Mesodermal cell (in vitro differentiated cells): ENCODE results near the gene NCK2.

Experiments
- H3K27ac ChIP-seq: 2 replicates; pipeline ENCODE4 v1.7.0; 2013; ENCODE audit warnings: mild to moderate bottlenecking, low read depth, low read length, moderate library complexity; ENCODE audit not compliant: severe bottlenecking
- H3K36me3 ChIP-seq: 2 replicates; pipeline ENCODE4 v1.7.1; 2013; ENCODE audit warnings: mild to moderate bottlenecking, low read length, moderate library complexity; ENCODE audit not compliant: control insufficient read depth, insufficient read depth
- H3K4me1 ChIP-seq: one replicate; pipeline ENCODE4 v1.7.1; 2013; ENCODE audit warnings: mild to moderate bottlenecking, low read length; ENCODE audit not compliant: insufficient read depth, control insufficient read depth, poor library complexity, severe bottlenecking
- H3K4me3 ChIP-seq: 2 replicates; pipeline ENCODE4 v1.7.0; 2013; ENCODE audit warnings: low read length, control low read depth, mild to moderate bottlenecking; ENCODE audit not compliant: insufficient read depth, poor library complexity, severe bottlenecking; ENCODE audit errors: extremely low read depth
- H3K9me3 ChIP-seq: 2 replicates; pipeline ENCODE4 v1.7.1; 2013; ENCODE audit warnings: mild to moderate bottlenecking, low read length, moderate library complexity; ENCODE audit not compliant: control insufficient read depth
- WGBS, 2 experiments: methylation state at CpG; one replicate each; pipeline ENCODE4 v1.1.5; 2013; ENCODE audit warnings: missing lambda C conversion rate in 2 of 2; ENCODE audit not compliant: insufficient coverage in 2 of 2; 5-methylcytosine and 5-hydroxymethylcytosine counted together

The NCK2 gene

DNA sequence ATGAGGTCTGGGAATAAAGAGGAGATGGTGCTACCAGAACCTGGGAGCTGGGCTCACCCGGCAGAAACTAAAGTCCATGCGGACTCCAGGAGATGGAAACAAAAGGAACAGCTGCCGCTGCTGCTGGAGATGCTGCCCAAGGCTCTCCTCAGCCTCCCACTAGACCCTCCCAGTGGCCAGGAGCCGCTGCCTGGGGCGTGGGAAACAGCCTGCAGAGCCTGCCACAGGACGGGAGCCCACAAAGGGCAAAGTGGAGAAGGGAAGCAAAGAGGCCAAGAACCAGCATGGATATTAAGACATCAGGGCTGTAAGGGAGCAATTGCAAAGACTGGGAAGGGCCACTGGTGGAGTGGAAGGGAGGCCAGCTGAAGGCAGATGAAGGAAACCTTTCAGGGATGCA, 179.6 kb downstream of the NCK2 start:
- Histone ChIP-seq H3K9me3 (peaks cover 3% of the 10 kb centered on the region), H3K27ac (no peak overlapping the region), H3K36me3 (no peaks in the 10 kb centered on the region), H3K4me1 (no peaks in the 10 kb centered on the region), H3K4me3 (no peak overlapping the region)
- WGBS, 2 experiments: 81 to 87% methylated on average over 5 of the region's 6 CpGs

GRCh38 chr2:105924932-105925331, 180.2 kb downstream of the NCK2 start:
- WGBS, 2 experiments: 85 to 100% methylated on average over 1 to 2 of the region's 3 CpGs

DNA sequence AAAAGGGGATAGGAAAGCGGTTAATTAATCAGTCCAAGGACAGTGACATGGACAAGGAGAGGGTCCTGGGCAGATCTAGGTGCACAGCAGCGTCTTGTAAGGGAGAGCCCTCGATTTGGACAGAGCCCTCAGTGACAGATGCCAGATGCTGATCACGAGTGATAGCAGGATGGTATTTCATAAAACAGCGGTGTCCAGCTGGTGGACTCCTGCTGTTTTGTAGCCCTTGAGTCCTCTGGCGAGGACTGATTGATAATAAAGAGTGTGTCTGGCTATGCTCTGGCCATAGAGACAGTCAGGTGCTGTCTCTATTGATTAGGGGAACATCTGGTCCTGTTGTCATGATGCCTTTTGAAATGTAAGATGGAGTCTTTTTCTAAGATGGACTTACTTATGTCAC, 180.7 kb downstream of the NCK2 start:
- WGBS, 2 experiments: 84 to 90% methylated on average over 5 to 6 of the region's 6 CpGs
- no peaks in the 10 kb centered on the region for H3K4me1 ChIP-seq
- peaks cover 3% of the 10 kb centered on the region for H3K9me3 ChIP-seq
- no peak overlapping the region for H3K27ac ChIP-seq
- no peak overlapping the region for H3K4me3 ChIP-seq
- H3K36me3 ChIP-seq: no peaks in the 10 kb centered on the region

More at GRCh38 chr2:105924932-105925331, 180.2 kb downstream of the NCK2 start:
- no peaks in the 10 kb centered on the region for H3K4me1 ChIP-seq
- H3K9me3 ChIP-seq: peaks cover 3% of the 10 kb centered on the region
- no peak overlapping the region for H3K27ac ChIP-seq
- H3K36me3 ChIP-seq: no peaks in the 10 kb centered on the region
- H3K4me3 ChIP-seq: no peak overlapping the region

DNA sequence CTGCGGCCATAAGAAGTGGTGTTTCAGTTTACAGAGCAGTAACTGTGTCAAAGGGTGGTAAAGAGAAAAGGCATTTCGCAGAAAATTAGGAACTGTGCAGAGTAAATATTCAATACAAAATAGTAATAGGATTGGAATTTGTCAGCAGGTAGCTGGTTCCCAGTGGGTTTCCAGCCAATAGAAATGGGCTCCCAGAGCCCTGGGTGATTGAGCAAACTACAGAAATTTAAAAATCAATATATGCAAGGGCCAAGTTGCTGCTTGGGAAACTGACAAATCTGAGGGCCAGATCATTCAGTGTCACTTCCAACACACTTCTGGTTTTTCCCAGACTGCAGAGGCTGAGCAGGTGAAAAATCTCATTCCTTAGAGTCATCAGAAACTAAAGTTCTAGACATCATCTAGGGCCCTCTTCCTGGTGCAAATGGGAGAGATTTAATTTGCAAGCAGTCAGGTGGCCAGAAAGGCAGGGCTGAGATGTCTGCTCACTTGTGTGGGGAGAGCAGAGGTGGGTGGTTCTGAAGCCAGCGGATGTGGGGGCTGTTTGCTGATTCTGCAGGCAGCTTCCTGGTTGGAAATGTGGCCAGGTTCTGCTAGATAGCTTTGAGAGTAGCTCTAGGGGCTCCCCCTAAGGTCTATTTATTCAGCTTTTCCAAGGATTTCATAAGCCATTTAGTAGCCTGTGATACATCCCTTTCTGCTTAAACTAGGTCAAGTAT, 182.4 kb downstream of the NCK2 start:
- Histone ChIP-seq H3K4me1 (no peaks in the 10 kb centered on the region), H3K36me3 (no peaks in the 10 kb centered on the region), H3K4me3 (no peak overlapping the region), H3K27ac (no peak overlapping the region), H3K9me3 (peaks cover 2% of the 10 kb centered on the region)
- 100% methylated on average over 1 to 2 of the region's 3 CpGs for WGBS, 2 experiments

- no peak overlapping the region for H3K27ac ChIP-seq
- no peaks in the 10 kb centered on the region for H3K9me3 ChIP-seq
- 92% methylated on average over 2 of the region's 4 CpGs; no CpG with 5 or more reads in 1 of the 2 experiments for WGBS, 2 experiments
- H3K4me1 ChIP-seq: no peaks in the 10 kb centered on the region
- no peaks in the 10 kb centered on the region for H3K36me3 ChIP-seq
- no peak overlapping the region for H3K4me3 ChIP-seq
Observed at GRCh38 chr2:105928086-105928485, 183.4 kb downstream of the NCK2 start.

- no peak overlapping the region for H3K4me3 ChIP-seq
- H3K9me3 ChIP-seq: no peaks in the 10 kb centered on the region
- no peak overlapping the region for H3K27ac ChIP-seq
- H3K36me3 ChIP-seq: no peaks in the 10 kb centered on the region
- 94% methylated on average over 6 of the region's 6 CpGs for WGBS, 2 experiments
- H3K4me1 ChIP-seq: no peaks in the 10 kb centered on the region
Observed at GRCh38 chr2:105928563-105928962, 183.9 kb downstream of the NCK2 start.

- Histone ChIP-seq H3K9me3 (no peaks in the 10 kb centered on the region), H3K4me3 (no peak overlapping the region), H3K4me1 (no peaks in the 10 kb centered on the region), H3K36me3 (no peaks in the 10 kb centered on the region), H3K27ac (no peak overlapping the region)
- WGBS, 2 experiments: 88 to 100% methylated on average over 1 to 2 of the region's 2 CpGs
Observed at GRCh38 chr2:105929516-105929915, 184.8 kb downstream of the NCK2 start.

GRCh38 chr2:105932582-105932981, 187.9 kb downstream of the NCK2 start:
- WGBS, 2 experiments: 79 to 83% methylated on average over 3 to 4 of the region's 5 CpGs
- no peaks in the 10 kb centered on the region for H3K9me3 ChIP-seq
- no peak overlapping the region for H3K27ac ChIP-seq
- no peaks in the 10 kb centered on the region for H3K36me3 ChIP-seq
- no peak overlapping the region for H3K4me3 ChIP-seq
- H3K4me1 ChIP-seq: no peaks in the 10 kb centered on the region

DNA sequence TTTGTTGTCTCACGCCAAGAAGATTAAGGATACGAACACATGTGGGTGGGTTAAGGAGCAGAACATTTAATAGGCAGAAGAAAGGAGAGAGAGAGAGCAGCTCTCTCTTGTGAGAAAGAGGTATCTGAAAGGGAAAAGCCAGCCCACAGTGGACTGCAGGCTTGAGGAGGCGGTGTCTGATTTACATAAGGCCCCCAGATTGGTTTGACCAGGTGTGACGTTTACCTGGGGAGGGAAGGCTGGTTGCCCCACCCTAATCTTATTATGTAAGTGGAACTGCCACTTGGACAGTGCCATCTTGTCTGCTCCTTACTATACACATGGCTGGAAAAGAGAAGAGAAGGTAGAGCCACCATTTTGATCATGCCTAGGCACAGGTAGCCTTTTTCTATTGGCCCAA, 189.2 kb downstream of the NCK2 start:
- 96 to 100% methylated on average over 2 to 4 of the region's 4 CpGs for WGBS, 2 experiments
- H3K4me1 ChIP-seq: no peaks in the 10 kb centered on the region
- H3K9me3 ChIP-seq: no peaks in the 10 kb centered on the region
- H3K27ac ChIP-seq: no peak overlapping the region
- no peaks in the 10 kb centered on the region for H3K36me3 ChIP-seq
- H3K4me3 ChIP-seq: no peak overlapping the region

DNA sequence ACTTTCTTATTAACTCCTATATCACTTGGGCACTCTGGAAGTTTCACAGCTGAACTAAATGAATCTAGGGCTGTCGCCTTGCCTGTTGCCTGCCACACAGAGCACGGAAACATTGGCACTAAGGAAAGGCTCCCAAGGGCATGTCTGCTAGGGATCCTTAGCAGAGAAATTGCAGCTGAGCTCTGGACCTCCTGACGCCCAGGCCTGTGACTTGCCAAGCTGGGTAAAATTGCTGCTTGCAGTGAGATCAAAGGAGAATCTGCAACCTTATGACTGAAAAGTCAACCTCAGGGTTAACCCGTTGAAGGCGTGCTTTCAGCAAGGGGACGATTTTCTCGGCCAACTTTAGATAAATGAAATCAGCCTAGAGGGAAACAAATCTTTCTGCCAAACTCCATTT, 189.8 kb downstream of the NCK2 start:
- no peak overlapping the region for H3K4me3 ChIP-seq
- H3K36me3 ChIP-seq: no peaks in the 10 kb centered on the region
- H3K27ac ChIP-seq: no peak overlapping the region
- no peaks in the 10 kb centered on the region for H3K4me1 ChIP-seq
- H3K9me3 ChIP-seq: no peaks in the 10 kb centered on the region
- WGBS, 2 experiments: 74 to 85% methylated on average over 3 to 7 of the region's 7 CpGs

- 88 to 92% methylated on average over 2 to 3 of the region's 3 CpGs for WGBS, 2 experiments
- no peaks in the 10 kb centered on the region for H3K4me1 ChIP-seq
- H3K27ac ChIP-seq: no peak overlapping the region
- H3K9me3 ChIP-seq: no peaks in the 10 kb centered on the region
- no peak overlapping the region for H3K4me3 ChIP-seq
- no peaks in the 10 kb centered on the region for H3K36me3 ChIP-seq
Observed at GRCh38 chr2:105935063-105935462, 190.4 kb downstream of the NCK2 start.
